Middle frontal gyrus (tissue), 1 donor: Measurements from ENCODE around the gene KRT10.
"Not testable (repeated sequence)": the region's sequence is repeated elsewhere in the genome, so short reads cannot be mapped to it uniquely, and the experiment has no call there.

Source experiments
- DNase-seq: peaks from one replicate; pipeline ENCODE4 v3.0.0-alpha.2; 2015; ENCODE audit warnings: low spot score; ENCODE audit errors: extremely low spot score

KRT10 gene

GRCh38 chr17:40822132-40822812, at the start of gene KRT10:
Gene KRT10, minus strand, starts transcription at chr17:40822614. Its CDS starts 29 bp downstream, at chr17:40822585.
- no peak for DNase-seq

GRCh38 chr17:40871316-40871715, 48.9 kb upstream of the KRT10 start:
- DNase-seq, result no peak

DNA sequence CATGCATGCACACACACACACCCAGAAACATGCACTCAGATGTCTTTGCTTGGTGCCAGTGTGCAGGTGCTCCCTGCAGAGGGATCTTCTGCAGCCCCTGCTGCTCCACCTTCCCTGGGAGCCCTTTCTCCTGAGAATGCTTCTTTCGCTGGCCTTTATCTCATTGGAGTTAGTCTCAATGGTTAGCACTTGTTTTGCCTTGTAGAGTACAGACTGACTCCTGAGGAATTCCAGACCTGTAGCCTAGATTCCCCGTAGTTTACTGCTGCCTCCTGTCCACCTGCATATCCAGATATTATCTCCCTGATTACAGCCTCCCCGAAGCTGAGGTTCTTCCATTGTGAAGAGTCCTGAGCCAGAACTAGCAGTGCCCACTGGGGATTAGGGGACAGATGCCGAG, 47.7 kb upstream of the KRT10 start:
- no peak for DNase-seq

- DNase-seq, result no peak
These were observed 44.4 kb upstream of the KRT10 start, which contains the start of gene KRT12 for GRCh38 chr17:40866838-40867237. Gene KRT12, minus strand, starts transcription at chr17:40867223. Its CDS starts 37 bp downstream, at chr17:40867186.

DNA sequence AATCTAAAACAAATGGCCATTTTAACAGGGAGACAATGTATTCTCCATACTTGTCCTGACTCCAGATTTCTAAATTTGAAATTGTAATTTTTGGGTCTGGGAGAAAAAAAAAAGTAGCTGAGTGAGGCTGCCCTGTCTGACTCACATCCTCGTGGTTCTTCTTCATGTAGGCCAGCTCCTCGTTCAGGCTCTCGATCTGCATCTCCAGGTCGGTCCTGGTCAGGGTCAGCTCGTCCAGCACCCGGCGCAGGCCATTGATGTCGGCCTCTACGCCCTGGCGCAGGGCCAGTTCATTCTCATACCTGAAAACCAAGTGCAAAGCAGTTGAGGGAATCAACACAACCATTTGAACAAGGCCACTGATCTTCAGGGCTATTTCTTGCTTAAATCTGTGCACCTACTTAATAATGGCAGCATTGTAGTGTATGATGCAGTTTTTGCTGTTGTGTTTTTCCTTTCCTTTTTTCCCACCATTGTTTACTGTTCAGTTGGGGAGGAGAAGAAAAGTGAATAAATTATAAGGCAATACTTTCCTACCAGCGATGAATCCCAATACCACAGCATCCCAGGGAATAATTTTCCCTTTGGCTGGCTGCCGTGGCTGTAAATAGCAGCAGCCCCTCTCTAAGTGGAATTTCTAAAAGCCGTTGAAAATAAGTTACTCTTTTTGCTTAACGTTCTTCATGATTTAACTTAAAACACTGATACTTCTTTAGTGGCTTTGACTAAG, 42.4 kb upstream of the KRT10 start:
- no peak for DNase-seq

DNA sequence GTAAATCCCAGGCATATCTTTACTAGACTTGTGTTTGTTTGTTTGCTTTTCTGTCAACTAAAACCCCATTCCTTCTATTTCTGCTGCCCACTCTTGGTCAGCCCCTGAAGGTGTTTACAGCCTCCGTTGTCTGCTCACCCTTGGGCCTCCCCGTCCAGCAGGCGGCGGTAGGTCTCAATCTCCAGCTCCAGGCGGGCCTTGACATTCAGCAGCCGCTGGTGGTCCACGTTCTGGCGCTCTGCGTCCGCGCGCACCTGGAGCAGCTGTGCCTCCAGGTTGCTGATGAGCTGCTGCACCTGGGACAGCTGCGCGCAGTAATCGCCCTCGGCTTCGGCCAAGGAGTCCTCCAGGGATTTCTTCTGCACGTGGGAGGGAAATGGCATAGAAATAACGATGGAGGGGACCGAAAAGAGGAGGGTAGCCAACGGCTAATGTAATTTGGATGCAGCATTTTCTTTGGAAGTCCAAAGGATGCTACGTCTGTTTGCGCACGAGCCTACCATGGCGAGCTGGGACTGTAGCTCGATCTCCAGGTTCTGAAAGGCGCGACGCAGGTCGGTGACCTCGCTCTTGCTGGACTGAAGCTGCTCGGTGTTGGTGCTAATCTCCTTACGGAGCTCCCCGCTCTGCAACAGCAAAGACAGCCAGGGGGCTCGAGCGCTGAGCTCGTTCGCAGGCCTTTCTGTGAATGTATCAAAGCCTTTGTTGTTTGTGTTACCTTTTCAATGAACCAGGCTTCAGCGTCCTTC, 40.7 kb upstream of the KRT10 start:
- no peak for DNase-seq

DNA sequence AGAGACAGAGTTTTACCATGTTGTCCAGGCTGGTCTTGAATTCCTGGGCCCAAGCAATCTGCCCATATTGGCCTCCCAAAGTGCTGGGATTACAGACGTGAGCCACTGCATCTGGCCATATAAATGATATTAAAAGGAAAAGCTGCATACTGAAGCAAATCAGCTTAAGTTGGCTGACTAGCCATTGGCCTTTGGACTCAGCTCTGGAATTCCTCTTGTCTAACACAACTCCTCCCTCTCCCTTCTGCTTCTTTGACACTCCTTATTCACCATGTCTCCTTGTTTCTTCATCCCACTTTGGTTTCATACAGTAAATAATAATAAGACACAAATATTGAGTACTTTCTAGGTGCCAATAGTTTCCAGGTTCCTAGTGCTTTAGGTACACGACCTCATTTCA, 37.1 kb upstream of the KRT10 start:
- no peak for DNase-seq

- not testable (repeated sequence) for DNase-seq
These were observed 36.3 kb upstream of the KRT10 start for GRCh38 chr17:40858667-40859066.

- no peak for DNase-seq
These were observed 35.1 kb upstream of the KRT10 start for GRCh38 chr17:40857535-40857934.

DNA sequence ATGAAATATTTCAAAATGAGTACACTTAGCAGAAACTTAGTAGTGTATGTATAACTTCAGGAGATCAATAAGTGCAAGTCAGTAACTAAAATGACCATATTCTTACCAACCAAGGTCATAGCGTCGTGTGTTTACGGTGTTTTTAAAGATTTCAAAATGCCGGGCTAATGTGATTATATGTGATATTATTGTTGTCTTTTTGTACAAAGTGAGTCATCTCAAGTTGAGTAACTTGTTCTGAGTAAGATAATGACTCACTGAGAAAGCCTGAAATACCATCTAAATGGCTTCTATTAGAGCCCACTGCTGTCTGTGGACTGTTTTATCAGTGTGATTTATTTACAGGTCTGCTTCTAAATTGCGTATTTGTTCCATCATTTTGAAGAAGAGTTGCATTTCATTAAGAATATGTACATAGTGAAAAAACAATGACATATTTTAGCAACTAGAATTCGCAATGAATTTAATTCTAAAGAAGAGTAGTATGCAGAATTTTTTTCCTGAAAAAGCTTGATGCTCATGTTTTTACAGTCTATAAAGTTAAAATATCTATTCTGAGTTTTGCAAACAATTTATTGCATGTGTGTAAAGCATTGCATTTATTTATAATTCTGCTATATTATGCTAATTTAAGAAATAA, 31.9 kb upstream of the KRT10 start:
- no peak for DNase-seq

- no peak for DNase-seq
These were observed 29.9 kb upstream of the KRT10 start for GRCh38 chr17:40852364-40852763.

GRCh38 chr17:40850293-40850972, 28.0 kb upstream of the KRT10 start:
- DNase-seq, result no peak

- DNase-seq, result no peak
These were observed 27.3 kb upstream of the KRT10 start for GRCh38 chr17:40849723-40850122.

GRCh38 chr17:40848583-40849235, 26.3 kb upstream of the KRT10 start:
- DNase-seq, result no peak

GRCh38 chr17:40846515-40847144, 24.2 kb upstream of the KRT10 start:
- DNase-seq, result no peak

- no peak for DNase-seq
These were observed 22.3 kb upstream of the KRT10 start for GRCh38 chr17:40844671-40845107.

- DNase-seq, result no peak
These were observed 20.8 kb upstream of the KRT10 start for GRCh38 chr17:40843242-40843641.

DNA sequence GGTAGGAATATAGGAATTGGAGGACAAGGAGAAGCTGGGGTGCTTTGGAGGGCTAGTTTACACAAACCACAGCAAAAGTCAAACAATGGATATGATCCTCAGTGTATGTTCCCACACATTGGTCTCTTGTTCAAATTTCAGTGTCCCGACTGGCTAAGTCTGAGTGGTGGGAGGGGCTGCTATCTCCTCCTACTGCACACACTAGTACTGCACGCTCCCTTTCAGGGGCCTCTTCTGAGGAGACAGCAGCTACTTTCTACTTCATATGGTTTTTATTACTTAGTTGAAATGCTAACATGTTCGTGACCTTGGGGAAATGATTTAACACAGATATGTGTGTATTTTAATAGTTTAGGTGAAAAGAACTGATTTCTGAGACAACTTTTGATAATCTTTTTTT, 18.8 kb upstream of the KRT10 start:
- no peak for DNase-seq

GRCh38 chr17:40839194-40839593, 16.8 kb upstream of the KRT10 start:
- no peak for DNase-seq

GRCh38 chr17:40836020-40836419, 13.6 kb upstream of the KRT10 start:
- DNase-seq, result no peak
